Articular chondrocyte of knee joint (primary cell): ENCODE data around the gene OR51S1. TPM values are rescaled to one million over a fixed set of nuclear protein-coding genes. Genes with fewer than 3 reads are reported as not detected.

Source experiments
- total RNA-seq: library from RNA; depleted of rRNA; stranded (reverse); fragments of >200 nt; gene quantifications from 2 replicates; pipeline ENCODE4 v1.2.3, GENCODE V29; 2012

Gene OR51S1, protein sequence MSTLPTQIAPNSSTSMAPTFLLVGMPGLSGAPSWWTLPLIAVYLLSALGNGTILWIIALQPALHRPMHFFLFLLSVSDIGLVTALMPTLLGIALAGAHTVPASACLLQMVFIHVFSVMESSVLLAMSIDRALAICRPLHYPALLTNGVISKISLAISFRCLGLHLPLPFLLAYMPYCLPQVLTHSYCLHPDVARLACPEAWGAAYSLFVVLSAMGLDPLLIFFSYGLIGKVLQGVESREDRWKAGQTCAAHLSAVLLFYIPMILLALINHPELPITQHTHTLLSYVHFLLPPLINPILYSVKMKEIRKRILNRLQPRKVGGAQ
- not detected in 2 replicates for total RNA-seq

DNA sequence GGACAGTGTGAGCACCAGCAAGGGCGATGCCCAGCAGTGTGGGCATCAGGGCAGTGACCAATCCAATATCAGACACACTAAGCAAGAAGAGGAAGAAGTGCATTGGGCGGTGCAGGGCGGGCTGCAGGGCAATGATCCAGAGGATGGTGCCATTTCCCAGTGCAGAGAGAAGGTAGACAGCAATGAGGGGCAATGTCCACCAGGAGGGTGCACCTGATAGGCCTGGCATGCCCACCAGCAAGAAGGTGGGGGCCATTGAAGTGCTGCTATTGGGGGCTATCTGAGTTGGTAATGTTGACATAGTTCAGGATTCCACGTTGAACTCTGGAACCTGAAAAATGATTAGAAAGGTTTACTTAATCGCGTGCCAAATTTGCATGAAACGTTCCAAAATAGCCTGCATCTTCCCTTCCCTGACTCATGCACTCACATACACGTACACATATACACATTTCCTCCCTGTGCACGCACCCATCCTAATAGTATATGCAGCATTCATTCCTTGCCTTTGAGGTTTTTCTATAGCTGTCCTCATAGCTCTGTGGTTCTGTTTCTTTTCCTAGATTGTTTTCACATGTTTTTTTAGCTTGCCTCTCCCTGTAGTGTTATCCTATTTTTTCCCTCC, at the start of gene OR51S1:
Gene OR51S1 (minus strand): TSS at position 301 of the 625 bp plus-strand sequence. CDS start 0 bp downstream, at position 301.

DNA sequence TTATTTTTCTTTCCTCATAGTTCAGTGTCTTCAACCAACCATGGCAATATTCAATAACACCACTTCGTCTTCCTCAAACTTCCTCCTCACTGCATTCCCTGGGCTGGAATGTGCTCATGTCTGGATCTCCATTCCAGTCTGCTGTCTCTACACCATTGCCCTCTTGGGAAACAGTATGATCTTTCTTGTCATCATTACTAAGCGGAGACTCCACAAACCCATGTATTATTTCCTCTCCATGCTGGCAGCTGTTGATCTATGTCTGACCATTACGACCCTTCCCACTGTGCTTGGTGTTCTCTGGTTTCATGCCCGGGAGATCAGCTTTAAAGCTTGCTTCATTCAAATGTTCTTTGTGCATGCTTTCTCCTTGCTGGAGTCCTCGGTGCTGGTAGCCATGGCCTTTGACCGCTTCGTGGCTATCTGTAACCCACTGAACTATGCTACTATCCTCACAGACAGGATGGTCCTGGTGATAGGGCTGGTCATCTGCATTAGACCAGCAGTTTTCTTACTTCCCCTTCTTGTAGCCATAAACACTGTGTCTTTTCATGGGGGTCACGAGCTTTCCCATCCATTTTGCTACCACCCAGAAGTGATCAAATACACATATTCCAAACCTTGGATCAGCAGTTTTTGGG, 33.0 kb upstream of the OR51S1 start, which contains the start of gene OR51T1:
Gene OR51T1 (plus strand): TSS at position 41 of the 641 bp plus-strand sequence. CDS start 0 bp downstream, at position 41.

DNA sequence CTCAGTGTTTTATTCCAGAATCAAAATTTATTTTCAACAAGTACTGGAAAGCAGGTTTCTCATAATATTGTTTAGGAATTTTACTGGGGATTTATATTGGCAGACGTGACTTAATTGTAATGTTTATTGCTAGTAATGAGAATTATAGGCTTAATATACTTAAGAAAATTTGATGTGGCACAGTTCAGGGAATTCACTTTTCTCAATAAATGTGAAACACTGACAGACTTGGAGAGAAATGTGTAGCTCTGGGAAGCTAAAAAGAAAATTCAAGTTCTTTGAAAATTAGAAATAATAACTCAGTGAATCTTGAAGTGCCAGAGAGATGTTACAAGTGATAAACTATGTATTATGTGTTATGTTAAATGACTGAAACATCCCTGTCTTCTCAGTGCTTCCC, 28.0 kb downstream of the OR51S1 start, which contains the start of gene OR51F2:
Gene OR51F2 (plus strand): TSS at position 301 of the 400 bp plus-strand sequence. CDS start 101 bp downstream, outside the sequence.

DNA sequence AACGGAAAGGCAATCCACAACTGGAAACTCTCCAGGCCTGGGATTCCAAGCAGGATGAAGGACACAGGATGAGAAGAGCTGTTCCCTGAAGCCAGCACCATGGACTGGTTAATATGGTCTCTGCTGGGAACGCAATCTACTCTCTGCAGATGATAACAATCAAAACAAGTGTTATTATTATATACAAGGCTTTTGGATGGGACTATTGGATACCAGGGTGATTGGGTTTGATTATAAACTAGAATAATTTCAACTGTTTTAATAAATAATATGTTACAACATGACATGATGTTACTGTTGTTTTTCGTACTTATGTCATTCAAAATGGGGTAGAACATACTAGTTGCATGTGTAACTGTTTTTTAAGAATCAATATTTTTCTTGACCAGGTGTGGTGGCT, 44.7 kb downstream of the OR51S1 start, which contains the start of gene OR52R1:
Gene OR52R1 (minus strand): TSS at position 101 of the 400 bp plus-strand sequence. CDS start 0 bp downstream, at position 101.

Other genes starting within 250 kb of the OR51S1 start
- gene TRIM68, start 241.0 kb downstream of the OR51S1 start, total RNA-seq = 12.3 and 13.1 TPM in 2 replicates
- not detected in 2 replicates for gene OR51D1, start 211.7 kb downstream of the OR51S1 start, total RNA-seq
- not detected in 2 replicates for gene OR51E1, start 205.2 kb downstream of the OR51S1 start, total RNA-seq
- not detected in 2 replicates for gene OR51E2, start 151.4 kb downstream of the OR51S1 start, total RNA-seq
- gene MMP26, start 144.4 kb downstream of the OR51S1 start, total RNA-seq = not detected in 2 replicates
- not detected in 2 replicates for gene OR51F1, start 79.3 kb downstream of the OR51S1 start, total RNA-seq
- not detected in 2 replicates for gene OR52R1, start 44.8 kb downstream of the OR51S1 start, total RNA-seq
- gene OR51F2, start 27.9 kb downstream of the OR51S1 start, total RNA-seq = not detected in 2 replicates
- gene OR51T1, start 32.7 kb upstream of the OR51S1 start, total RNA-seq = not detected in 2 replicates
- not detected in 2 replicates for gene OR51A7, start 54.6 kb upstream of the OR51S1 start, total RNA-seq
- not detected in 2 replicates for gene OR51G2, start 70.1 kb upstream of the OR51S1 start, total RNA-seq
- gene OR51G1, start 75.1 kb upstream of the OR51S1 start, total RNA-seq = not detected in 2 replicates
- gene OR51A4, start 98.4 kb upstream of the OR51S1 start, total RNA-seq = not detected in 2 replicates
- gene OR51A2, start 106.5 kb upstream of the OR51S1 start, total RNA-seq = not detected in 2 replicates
- not detected in 2 replicates for gene OR51L1, start 145.6 kb upstream of the OR51S1 start, total RNA-seq
- gene OR52J3, start 197.3 kb upstream of the OR51S1 start, total RNA-seq = not detected in 2 replicates
- not detected in 2 replicates for gene OR52E2, start 210.4 kb upstream of the OR51S1 start, total RNA-seq
- not detected in 2 replicates for gene OR52E1, start 220.4 kb upstream of the OR51S1 start, total RNA-seq